ENCODE measurements around the gene RFNG. TPM values are rescaled to one million over a fixed set of nuclear protein-coding genes. Genes with fewer than 3 reads are reported as not detected.

Gene RFNG
- total RNA-seq, 1 donor from 2014 or later: 26.3 TPM

DNA sequence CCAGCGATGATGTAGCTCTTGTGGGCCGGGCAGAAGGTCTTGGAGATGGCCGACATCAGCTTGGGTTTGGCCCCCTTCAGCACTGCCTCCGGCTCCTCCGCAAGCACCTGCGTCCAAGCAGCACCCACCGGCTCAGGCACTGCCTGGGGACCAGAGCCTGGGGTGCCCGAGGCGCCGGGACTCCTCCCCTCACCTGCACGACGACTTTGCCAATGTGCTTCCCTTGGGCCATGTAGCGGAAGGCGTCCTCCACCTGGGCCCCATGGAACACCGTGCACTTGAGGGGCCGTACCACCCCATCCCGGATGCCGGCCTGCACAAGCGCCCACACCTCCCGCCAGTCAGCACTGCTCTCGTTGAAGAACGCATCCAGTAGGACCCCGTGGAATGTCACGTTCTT lies 31.4 kb upstream of the RFNG start:
- H3K36me3 ChIP-seq (ENCODE audit: control insufficient read depth, insufficient read depth, low read length): peaks cover 78% of the 10 kb centered on the region
- TF ChIP-seq, protein P1, sequence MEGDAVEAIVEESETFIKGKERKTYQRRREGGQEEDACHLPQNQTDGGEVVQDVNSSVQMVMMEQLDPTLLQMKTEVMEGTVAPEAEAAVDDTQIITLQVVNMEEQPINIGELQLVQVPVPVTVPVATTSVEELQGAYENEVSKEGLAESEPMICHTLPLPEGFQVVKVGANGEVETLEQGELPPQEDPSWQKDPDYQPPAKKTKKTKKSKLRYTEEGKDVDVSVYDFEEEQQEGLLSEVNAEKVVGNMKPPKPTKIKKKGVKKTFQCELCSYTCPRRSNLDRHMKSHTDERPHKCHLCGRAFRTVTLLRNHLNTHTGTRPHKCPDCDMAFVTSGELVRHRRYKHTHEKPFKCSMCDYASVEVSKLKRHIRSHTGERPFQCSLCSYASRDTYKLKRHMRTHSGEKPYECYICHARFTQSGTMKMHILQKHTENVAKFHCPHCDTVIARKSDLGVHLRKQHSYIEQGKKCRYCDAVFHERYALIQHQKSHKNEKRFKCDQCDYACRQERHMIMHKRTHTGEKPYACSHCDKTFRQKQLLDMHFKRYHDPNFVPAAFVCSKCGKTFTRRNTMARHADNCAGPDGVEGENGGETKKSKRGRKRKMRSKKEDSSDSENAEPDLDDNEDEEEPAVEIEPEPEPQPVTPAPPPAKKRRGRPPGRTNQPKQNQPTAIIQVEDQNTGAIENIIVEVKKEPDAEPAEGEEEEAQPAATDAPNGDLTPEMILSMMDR (IDR thresholded peaks at IDR 0.05; ENCODE audit: insufficient read depth, low read length, severe bottlenecking): no peak
- no peak for DNase-seq (ENCODE audit: low read depth)
- no peak for FAIRE-seq
- no peak overlapping the region for H3K4me3 ChIP-seq (ENCODE audit: low read depth, low read length)
- no peaks in the 10 kb centered on the region for H3K27me3 ChIP-seq (ENCODE audit: control insufficient read depth, insufficient read depth, low read length)

DNA sequence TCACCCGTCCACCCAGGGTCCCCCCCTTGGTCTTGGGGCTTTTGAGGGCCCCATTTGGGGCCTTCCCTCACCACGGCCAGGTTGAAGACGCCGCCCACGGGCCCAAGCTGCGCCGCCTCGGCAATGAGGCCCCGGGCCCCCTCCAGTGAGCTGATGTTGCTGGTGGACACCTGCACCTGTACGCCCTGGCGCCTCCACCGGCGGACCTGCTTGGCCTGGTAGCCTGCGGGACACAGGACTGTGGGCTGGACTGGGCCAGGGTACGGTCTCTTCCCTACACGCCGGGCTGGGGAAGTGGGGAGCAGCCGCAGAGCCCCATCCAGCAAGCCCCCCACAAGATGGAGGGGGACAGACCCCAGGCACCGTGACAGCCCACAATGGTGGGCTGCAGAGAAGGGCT lies 30.8 kb upstream of the RFNG start:
- Histone ChIP-seq H3K27me3 (ENCODE audit: control insufficient read depth, insufficient read depth, low read length) (no peaks in the 10 kb centered on the region), H3K4me3 (ENCODE audit: low read depth, low read length) (no peak overlapping the region), H3K36me3 (ENCODE audit: control insufficient read depth, insufficient read depth, low read length) (peaks cover 75% of the 10 kb centered on the region)
- DNase-seq (ENCODE audit: low read depth) (no peak), FAIRE-seq (no peak)
- TF ChIP-seq, protein P1 (IDR thresholded peaks at IDR 0.05; ENCODE audit: insufficient read depth, low read length, severe bottlenecking): no peak

DNA sequence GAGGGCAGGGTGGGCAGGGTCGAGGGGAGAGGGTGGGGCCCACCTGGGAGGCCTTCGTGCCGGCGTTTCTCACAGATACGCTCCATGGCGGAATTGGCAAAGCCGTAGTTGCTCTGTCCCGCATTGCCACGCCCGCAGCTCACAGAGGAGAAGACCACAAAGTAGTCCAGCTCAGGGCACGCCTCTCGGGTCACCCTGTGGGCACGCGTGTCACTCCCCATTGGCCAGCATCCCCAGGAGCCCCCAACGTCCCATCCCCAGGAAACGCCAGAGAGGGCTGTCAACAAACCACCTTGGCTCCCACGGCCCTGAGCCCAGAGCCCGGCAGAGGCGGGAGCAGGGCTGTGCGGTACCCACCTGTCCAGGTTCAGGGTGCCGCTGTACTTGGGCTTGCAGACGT lies 30.4 kb upstream of the RFNG start:
- DNase-seq (ENCODE audit: low read depth) (no peak), FAIRE-seq (no peak)
- peaks cover 71% of the 10 kb centered on the region for H3K36me3 ChIP-seq (ENCODE audit: control insufficient read depth, insufficient read depth, low read length)
- no peaks in the 10 kb centered on the region for H3K27me3 ChIP-seq (ENCODE audit: control insufficient read depth, insufficient read depth, low read length)
- TF ChIP-seq, protein P1 (IDR thresholded peaks at IDR 0.05; ENCODE audit: insufficient read depth, low read length, severe bottlenecking): no peak
- H3K4me3 ChIP-seq (ENCODE audit: low read depth, low read length): no peak overlapping the region

DNA sequence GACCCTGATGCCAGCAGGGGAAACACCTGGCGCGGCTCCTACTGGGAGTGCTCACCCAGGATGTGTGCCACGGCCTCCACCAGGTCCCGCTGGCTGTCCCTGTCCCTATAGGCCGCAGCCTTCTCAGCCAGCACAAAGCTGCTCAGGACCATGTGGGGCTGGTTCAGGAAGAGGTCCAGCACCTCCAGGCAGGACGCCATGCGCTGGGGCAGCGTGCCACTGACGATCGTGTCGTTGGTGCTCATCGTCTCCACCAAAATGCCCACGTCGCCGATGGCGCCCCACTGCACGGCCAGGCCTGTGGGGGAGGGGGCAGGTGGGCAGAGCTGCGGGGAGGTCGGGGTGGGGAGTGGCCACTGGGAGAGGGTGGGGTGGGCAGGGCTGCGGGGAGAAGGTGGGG lies 29.9 kb upstream of the RFNG start:
- TF ChIP-seq, protein P1 (IDR thresholded peaks at IDR 0.05; ENCODE audit: insufficient read depth, low read length, severe bottlenecking): no peak
- Histone ChIP-seq H3K27me3 (ENCODE audit: control insufficient read depth, insufficient read depth, low read length) (no peaks in the 10 kb centered on the region), H3K4me3 (ENCODE audit: low read depth, low read length) (no peak overlapping the region), H3K36me3 (ENCODE audit: control insufficient read depth, insufficient read depth, low read length) (peaks cover 67% of the 10 kb centered on the region)
- DNase-seq (ENCODE audit: low read depth): no peak
- no peak for FAIRE-seq

DNA sequence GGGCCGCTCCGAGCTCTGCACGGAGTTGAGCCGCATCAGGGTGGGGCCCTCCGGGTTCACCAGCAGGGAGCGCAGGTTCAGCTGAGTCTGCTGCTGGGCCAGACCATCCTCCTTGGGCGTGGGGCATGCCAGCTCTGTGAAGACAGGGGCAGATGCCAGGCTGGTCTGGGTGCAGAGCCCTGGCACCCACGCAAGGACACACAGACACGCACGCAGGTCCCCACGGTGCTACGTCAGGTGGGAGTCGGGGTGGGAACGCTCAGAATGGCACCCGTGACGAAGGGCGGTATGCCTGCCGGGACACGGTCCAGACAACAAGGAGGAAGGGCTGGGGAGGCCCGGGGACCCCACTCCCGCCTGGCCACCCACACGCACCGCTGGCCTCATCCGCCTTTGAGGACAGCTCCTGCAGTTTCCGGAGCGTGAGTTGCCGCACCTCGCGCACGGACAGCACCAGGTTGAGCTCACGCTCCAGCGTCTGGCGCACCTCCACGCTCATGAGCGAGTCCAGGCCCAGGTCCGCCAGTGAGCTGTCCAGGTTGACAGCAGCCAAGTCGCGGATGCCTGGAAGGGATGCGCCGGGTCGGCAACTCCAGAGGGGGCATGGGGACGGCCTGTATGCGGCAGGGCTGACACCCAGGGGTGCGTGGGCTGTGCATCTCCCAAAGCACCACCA lies 29.3 kb upstream of the RFNG start:
- H3K36me3 ChIP-seq (ENCODE audit: control insufficient read depth, insufficient read depth, low read length): peaks cover 62% of the 10 kb centered on the region
- DNase-seq (ENCODE audit: low read depth) (no peak), FAIRE-seq (no peak)
- H3K27me3 ChIP-seq (ENCODE audit: control insufficient read depth, insufficient read depth, low read length): no peaks in the 10 kb centered on the region
- no peak overlapping the region for H3K4me3 ChIP-seq (ENCODE audit: low read depth, low read length)
- TF ChIP-seq, protein P1 (IDR thresholded peaks at IDR 0.05; ENCODE audit: insufficient read depth, low read length, severe bottlenecking): no peak
